ENCODE measurements around the gene ELL2. TPM values are rescaled to one million over a fixed set of nuclear protein-coding genes. Genes with fewer than 3 reads are reported as not detected.

Gene ELL2
- total and polyA plus RNA-seq, 9 of the 15 experiments (the other 6 are each of a cell fraction or from before 2014, with no cell fraction given), result 4.3 to 18.3 (median 14.5) TPM

DNA sequence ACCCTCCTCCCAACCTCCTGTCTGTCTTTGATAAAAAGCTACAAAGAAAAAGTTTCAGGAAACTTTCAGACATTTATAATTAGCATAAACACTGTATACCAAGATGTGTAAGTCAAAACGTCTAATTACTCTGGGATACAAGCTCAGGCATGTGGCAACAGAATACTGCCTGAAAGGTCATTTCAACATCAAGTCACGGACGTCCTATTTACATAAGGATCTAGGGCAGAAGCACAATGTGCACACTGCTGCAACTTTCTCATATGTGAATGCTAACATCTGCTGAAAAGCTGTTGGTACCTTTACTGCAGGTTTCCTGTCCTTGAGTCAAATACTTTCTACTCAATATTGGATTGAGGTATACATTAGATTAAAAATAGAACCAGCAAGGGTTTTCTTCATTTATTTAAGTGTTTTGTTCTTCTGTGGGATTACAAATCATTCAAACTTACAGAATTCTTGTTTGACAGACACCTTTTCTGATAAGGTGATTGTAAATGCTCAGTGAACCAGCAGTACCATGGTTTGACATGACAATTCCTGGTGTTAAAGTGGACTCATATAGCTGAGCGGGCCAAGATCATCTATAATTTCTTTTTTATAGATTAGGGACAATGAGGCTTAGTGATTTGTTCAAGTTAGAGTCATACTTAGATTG, 36.8 kb downstream of the ELL2 start (continued):
- TF ChIP-seq MEIS2 (IDR thresholded peaks at IDR 0.05; ENCODE audit: partially characterized antibody) (peak; percentile 50), RBFOX2 (IDR thresholded peaks at IDR 0.05; ENCODE audit: low read depth, low read length) (no peak), ZBTB1 (CRISPR knock-in tag; IDR thresholded peaks at IDR 0.05; ENCODE audit: borderline replicate concordance, low read depth) (no peak), PPARD (CRISPR knock-in tag; IDR thresholded peaks at IDR 0.05) (no peak), ILF3 (IDR thresholded peaks at IDR 0.05; ENCODE audit: borderline replicate concordance) (no peak), ZNF444 (CRISPR knock-in tag; IDR thresholded peaks at IDR 0.05) (no peak), SOX6 (IDR thresholded peaks at IDR 0.05) (0 out of 2 replicates have a peak, but pooled peaks have one; percentile 9), ZNF316 (IDR thresholded peaks at IDR 0.05) (no peak), CEBPB (tag; IDR thresholded peaks at IDR 0.05) (peak; percentile 73)
- TF ChIP-seq, protein P1, sequence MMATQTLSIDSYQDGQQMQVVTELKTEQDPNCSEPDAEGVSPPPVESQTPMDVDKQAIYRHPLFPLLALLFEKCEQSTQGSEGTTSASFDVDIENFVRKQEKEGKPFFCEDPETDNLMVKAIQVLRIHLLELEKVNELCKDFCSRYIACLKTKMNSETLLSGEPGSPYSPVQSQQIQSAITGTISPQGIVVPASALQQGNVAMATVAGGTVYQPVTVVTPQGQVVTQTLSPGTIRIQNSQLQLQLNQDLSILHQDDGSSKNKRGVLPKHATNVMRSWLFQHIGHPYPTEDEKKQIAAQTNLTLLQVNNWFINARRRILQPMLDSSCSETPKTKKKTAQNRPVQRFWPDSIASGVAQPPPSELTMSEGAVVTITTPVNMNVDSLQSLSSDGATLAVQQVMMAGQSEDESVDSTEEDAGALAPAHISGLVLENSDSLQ (IDR thresholded peaks at IDR 0.05), result peak; percentile 73

Measured in K562 (cell line).